Measurements from ENCODE around the gene AP4S1.

DNA sequence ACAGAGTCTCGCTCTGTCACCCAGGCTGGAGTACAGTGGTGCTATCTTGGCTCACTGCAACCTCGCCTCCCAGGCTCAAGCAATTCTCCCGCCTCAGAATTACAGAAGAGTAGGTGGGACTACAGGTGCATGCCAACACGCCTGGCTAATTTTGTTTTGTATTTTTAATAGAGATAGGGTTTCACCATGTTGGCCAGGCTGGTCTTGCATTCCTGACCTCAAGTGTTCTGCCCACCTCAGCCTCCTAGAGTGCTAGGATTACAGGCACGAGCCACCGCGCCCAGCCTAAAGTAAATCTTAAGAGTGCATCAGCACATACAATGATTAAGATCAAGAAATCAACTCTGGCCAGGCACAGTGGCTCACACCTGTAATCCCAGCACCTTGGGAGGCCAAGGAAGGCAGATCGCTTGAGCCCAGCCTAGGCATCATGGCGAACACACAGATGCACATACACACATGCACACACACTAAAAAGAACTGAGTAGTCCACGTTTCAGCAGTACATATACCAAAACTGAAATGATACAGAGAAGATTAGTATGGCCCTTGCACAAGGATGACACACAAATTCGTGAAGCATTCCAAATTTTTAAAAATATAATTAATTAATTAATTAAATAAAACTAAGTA lies 117.1 kb downstream of the AP4S1 start:
- TF ChIP-seq CTCF (IDR thresholded peaks at IDR 0.05; ENCODE audit: insufficient read depth, low read length, poor library complexity, severe bottlenecking) = no peak
- TF ChIP-seq EZH2phosphoT487 (conservative IDR thresholded peaks at IDR 0.05; ENCODE audit: low read length) = no peak

Data from SU-DHL-6 (cell line).